Thyroid gland (tissue), 4 donors: Measurements from ENCODE around the gene MTG2.

ENCODE experiments used
- CTCF ChIP-seq, 6 experiments: fragments of 200-600 bp in 3 of 6; fragments of 450-650 bp in 3 of 6; sonication (generic) in 3 of 6; IDR thresholded peaks; one replicate each; pipeline ENCODE4 v1.5.1; 2016 to 2019; ENCODE audit warnings: antibody characterized with exemption in 6 of 6, mild to moderate bottlenecking in 2 of 6, inconsistent platforms in 1 of 6, moderate library complexity in 1 of 6
- POLR2A ChIP-seq, 2 donors: fragments of 450-650 bp; IDR thresholded peaks; one replicate each; pipeline ENCODE4 v1.6.1; 2017; ENCODE audit warnings: antibody characterized with exemption in 2 of 2, mild to moderate bottlenecking in 2 of 2, moderate library complexity in 1 of 2

- peak in 5 of 6 experiments; percentile 34 to 74 (median 45) for TF ChIP-seq CTCF (IDR thresholded peaks at IDR 0.05)
- no peak for TF ChIP-seq POLR2A (IDR thresholded peaks at IDR 0.05)
These were observed 26.0 kb upstream of the MTG2 start for GRCh38 chr20:62156592-62157386.
